Measurements from ENCODE around the gene FCSK.
"Not testable (repeated sequence)": the region's sequence is repeated elsewhere in the genome, so short reads cannot be mapped to it uniquely, and the experiment has no call there.

Gene FCSK

DNA sequence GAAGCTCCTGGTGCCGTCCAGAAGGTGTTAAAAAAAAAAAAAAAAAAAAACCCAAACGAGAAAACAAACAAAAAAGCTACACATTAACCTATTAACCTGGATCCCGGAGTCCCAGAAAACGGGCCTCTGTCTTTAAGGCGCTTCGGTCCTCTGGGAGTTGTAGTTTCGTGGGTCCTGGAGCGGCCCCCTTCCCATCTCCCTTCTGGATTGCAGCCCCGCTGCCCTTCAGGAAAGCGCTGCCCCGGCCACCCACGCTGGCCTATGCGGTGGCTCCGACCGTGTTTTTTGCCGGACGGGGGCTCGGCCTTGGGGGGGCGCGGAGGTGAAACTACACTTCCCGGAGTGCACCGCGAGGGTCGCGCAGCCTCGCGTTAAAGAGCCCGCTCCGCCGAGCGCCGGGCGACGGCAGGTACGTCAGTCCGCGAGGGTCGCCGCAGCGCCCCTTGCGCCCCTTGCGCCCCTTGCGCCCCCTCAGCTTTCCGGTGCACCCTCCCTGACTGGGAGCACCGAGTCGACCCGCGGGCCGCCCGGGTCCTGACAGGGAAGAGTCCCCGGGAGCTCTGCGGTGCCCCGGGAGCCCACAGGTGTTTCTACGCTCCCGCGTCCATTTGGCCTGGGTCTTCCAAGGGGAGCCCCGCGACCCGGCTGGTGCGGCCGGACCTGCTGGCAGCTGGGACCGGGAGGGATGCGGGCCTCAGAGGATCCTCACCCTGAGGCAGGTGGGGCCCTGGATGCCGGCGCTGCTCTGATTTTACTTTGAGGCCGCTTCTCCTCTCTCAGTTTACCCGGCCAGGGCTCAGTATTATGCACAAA lies at the start of gene FCSK:
FCSK (plus strand) TSS at position 374 of the 813 bp plus-strand sequence. CDS start 8,596 bp downstream, outside the sequence.
- peak; percentile 78 for DNase-seq (ENCODE audit: low spot score)

DNA sequence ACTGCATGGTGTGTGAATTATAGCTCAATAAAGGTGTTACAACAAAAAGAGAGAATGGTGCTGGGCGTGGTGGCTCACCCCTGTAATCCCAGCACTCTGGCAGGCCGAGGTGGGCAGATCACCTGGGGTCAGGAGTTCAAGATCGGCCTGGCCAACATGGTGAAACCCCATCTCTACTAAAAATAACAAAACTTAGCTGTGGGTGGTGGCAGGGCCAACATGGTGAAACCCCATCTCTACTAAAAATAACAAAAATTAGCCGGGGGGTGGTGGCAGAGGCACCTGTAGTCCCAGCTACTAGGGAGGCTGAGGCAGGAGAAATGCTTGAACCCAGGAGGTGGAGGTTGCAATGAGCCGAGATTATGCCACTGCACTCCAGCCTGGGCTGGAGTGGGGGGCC lies 48.3 kb upstream of the FCSK start:
- DNase-seq (ENCODE audit: low spot score): not testable (repeated sequence)

DNA sequence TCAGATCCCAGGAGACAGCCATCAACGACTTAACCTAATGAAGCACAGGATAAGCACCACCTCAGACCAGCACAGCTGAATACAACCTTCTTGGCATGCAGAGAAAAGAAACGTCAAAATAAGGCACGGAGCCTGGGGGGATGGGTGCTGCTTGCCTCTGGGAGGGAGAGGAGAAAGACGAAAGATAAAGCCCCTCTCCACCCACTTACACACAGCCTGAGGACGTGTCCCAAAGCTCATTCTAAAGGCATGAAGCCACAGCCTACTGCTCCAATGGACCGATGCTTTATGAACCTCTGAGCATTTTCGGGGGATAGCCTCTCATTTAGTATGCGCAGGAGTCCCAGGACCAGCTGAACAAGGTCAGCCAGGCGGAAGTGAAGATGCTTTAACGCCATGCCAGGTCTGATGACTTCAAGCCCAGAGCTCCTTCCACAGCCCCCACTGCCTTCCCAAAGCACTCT lies 46.6 kb upstream of the FCSK start:
- DNase-seq (ENCODE audit: low spot score): no peak

DNA sequence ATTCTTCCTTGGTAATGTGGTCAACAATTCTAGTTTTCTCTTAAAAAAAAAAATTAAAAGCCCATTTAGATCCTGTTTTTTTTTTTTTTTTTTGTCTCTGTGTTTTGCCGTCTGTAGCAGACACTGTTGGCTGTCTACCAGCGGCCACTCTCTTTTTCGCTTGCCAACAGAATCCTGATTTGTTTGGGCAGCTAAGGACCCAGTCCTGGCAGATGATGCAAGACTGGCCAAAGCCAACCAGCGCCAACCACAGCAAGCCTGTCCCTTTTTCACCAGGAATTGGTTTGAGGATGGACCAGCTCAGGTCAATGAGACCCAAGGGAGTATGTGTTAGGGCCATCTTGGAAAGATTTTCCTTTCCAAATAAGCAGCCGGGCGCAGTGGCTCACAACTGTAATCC lies 43.7 kb upstream of the FCSK start:
- DNase-seq (ENCODE audit: low spot score): no peak

DNA sequence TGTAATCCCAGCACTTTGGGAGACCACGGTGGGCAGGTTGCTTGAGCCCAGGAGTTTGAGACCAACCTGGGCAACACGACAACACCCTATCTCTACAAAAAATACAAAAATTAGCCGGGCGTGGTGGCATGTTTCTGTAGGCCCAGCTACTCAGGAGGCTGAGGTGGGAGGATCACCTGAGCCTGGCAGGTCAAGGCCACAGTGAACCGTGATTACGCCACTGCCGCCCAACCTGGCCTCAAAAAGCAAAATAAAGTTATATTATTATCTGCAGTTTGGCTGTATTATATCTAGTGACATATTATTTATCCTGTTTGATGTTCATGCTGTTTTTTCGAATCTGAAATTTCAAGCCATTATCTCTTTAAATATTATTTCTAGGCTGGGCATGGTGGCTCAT lies 42.0 kb upstream of the FCSK start:
- DNase-seq (ENCODE audit: low spot score): no peak

DNA sequence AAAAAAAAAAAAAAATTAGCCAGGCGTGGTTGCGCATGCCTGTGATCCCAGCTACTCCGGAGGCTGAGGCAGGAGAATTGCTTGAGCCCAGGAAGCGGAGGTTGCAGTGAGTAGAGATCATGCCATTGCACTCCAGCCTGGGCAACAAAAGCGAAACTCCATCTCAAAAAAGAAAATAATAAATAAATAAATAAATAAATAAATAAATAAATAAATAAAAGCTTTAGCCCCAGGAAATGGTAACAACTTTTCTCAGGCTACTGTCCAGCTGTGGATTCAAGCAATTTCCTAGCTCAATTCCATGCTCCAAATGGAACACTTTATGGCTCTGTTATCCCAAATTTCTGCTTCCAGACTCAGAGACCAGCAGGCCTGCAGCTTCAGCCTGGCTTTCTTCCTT lies 40.8 kb upstream of the FCSK start:
- not testable (repeated sequence) for DNase-seq (ENCODE audit: low spot score)

DNA sequence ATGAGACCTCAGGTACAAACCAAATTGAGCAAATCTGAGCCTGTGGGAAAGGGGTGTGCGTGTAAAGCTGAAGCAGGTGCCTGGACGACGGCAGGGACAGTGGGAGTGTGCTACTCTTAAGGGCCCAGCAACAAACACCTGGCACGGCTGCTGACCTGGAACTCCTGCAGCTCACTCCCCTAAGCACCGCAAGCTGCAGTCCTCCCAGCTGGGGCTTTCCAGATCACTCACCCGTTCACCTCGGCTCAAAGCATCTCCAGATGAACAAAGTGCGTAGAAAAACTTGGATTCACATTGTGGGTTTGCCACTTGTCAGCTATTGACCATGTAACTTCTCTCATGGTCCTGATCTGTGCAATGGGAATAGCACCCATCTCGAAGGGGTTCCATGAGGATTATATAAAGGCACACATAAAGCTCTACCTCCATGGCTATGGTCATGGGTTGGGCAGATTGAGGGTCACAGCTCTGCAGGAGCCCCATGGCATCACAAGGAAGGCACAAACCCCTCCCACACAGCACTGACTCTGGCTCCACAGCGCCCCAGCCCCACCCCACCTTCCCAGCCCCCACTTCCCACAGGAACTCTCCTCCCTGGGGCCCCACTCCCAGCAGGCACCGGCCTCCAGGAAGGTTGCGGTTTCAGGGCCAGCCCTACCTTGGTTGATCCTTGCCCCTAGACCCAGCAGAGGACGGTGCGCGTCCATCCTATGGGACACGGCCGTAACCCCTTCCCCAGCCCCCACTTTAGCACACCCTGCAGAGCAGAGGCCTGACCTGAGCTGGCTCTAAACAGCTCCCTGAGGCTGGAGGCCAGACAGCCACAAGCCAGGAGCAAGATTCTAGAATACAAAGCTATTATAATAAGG lies 37.4 kb upstream of the FCSK start:
- DNase-seq (ENCODE audit: low spot score): peak; percentile 81

DNA sequence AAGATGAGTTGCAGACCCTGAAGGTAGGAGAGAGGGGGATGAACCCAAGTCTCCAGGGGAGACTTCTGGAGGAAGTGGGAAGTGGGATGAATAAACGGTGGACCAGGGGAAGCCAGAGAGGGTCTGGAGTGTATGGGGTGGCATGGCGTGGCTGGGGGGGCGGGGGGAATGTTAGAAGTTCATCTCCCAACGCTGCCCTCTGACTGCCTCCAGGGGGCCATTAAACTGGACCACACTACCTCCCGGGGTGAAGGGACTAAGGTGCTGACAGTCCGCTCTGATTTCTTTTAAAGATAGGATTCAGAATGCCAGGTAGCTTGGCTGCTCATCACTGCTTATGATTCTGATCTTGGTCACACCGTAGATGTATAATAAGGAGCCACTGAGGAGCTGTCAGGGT lies 36.7 kb upstream of the FCSK start:
- no peak for DNase-seq (ENCODE audit: low spot score)

DNA sequence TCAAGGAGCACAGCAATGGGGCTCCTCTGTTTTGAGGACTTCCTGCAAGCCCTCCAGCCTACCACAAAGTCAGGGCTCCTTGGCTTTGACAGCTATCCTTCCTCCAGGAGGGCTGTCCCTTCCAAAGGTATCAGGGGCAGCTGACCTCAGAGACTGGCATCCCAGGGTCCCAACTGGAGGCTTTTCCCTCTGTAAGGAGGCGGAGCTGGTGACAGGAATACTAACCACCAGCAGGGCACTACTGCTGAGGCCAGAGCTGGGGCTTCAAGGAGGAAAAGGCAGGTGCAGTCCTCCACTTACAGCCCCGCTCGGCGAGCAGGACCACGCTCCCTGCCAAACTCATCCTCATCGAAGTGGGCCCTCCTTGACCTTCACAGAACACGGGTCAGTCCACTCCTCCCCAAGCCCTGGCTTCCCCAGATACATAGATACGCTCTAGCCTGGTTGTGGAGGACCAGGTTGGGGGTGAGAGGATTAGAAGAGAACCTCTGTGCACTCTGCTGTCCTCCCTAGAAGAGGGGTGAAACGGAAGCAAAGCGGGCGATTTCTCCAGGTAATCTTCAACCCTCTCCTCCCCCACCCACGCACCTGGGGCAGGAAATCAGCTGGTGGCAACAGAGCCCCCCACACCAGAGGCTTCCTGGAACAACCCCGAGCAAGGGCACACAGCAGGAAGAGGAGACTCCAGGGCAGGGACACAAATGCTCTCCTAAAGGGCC lies 36.0 kb upstream of the FCSK start:
- DNase-seq (ENCODE audit: low spot score): no peak

DNA sequence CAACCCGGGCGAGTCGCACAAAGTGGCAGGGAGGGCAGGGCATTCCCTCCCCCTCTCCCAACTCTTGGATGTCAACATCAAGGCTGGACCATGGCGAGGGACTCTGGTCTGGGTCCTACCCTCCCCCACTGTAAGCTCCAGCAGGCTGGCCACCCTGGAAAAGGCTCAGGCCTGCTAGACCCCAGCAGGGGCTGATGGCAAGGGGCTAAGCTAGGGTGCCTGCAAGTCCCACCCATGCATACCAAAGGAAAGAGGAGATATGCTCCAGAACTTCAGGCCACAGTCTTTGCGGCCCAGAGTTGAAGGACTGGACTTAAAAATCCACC lies 35.4 kb upstream of the FCSK start:
- DNase-seq (ENCODE audit: low spot score): no peak

DNA sequence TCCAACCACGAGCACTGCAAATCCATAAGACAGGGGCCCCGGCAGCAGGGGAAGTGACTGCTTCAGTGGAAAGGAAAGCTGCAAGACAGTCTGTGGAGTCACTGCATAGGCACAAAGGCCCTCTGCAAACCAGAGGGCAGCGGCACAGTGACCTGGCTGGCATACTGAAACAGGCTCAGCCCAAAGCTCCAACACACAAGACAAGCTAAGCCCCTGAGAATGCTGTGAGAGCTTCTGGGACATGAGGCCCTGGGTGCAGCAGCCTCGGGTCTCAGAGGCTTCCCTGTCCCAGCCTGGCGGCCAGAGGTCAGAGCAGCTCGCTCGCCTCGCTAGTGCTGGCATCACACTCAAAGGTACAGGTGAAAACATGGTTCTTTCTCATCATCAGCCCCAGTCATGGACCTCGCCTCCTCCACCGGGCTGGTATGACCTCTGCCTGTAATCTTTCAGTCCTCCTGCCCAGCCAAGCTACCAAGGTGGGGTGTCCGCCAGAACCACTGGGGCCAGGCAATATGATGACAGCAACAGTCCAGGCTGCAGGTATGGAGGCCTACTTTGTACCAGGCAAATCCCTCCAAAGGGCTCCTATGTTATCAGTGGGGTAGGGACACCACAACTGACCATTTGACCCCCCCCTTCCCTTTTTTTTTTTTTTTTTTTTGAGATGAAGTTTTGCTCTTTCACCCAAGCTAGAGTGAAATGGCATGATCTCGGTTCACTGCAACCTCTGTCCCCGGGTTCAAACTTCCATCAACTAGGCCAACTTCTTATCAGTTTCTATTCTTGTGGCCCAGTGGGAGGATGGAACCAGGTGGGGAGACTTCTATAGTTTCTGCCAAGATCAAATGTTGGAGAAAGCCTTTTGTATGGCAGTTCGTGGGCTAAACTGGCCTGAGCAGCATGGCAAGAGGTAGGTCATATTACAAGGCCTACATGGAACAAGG lies 34.7 kb upstream of the FCSK start:
- no peak for DNase-seq (ENCODE audit: low spot score)

DNA sequence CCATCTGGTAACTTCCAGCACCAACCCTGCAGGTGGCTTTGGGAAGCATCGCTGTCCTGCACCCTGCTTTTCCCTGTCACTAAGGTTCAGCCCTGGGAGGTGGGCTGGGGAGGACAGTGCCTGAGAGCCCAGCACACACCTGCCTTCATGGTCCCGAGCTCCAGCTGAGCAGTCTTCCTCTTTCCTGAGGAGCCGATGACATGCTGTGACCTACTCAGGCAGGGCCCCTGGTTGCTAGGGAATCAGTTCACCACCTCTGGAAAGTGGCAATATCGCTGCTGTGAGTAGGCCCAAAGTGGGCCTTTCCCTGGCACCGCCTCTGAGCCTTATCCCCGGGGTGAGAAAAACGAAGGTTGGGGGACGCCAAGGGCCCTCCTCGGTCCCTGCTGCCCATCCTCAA lies 33.4 kb upstream of the FCSK start:
- DNase-seq (ENCODE audit: low spot score): no peak

DNA sequence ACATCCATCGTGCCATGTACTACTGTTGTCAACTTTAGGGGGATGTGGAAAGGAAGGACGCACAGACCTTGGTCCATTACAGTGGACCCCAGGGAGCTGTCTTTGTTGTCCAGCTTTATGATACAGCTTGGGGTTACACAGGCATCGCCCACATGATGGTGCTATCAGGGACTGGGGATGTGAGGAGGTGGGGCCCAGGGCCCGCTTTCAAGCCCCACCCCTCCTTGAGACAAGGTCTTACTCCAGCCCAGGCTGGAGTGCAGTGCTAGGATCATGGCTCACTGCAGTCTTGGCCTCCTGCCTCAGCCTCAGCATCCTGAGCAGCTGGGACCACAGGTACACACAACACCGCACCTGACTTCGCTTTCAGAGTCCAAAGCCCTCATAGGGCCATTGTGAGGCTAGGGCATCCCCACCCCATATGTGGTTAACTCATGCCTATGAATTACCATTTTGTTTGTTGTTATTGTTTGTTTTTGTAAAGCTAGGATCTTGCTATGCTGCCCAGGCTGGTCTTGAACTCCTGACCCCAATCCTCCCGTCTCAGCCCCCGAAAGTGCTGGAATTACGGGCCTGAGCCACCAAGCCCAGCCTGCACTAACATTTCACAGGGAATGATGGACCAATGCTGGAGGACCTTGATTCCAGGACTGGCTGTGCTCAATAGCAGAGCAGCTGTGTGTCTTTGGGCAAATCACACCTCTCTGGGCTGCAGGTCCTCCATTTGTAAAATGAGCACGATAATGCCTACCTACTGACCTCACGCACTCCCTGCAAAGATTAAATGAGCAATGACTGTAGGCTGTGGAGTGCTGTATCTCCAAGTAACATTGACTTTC lies 32.7 kb upstream of the FCSK start:
- DNase-seq (ENCODE audit: low spot score): no peak

DNA sequence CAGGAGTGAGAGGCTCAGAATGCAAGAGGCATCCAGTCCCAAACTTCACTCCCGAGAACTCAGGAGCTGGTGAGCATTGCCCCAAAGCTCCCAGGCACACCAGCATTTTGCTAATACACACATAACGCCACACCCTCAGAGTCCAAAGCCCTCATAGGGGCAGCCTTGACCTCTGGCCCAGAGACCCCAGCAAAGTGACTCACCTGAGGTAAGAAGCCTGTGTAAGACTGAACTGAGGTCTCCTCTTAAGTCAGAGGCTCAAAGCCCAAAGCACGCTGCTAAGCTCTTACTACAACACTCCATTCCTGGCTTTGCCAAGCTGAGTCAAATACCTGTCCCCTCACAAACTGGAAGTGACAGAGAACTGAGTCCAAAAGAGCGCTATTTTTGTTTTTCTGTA lies 31.9 kb upstream of the FCSK start:
- no peak for DNase-seq (ENCODE audit: low spot score)

DNA sequence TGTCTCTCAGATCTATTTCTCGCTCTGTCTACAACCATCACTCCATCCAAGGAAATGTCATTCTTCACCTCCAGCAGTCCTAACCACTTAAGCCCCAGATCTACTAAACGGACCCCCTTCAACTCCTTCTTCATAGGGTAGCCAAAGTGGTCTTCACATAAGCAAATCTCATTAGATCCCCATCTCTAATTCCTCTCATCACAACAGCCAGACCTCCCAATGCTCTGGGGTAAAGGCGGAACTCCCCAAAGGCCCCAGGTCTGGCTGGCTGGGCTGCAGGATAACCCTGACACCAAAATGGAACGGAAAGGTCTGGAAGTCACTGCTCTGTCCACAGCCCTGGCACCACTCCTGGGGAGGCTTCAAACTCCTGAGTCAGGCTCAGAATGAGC lies 26.6 kb upstream of the FCSK start:
- no peak for DNase-seq (ENCODE audit: low spot score)

DNA sequence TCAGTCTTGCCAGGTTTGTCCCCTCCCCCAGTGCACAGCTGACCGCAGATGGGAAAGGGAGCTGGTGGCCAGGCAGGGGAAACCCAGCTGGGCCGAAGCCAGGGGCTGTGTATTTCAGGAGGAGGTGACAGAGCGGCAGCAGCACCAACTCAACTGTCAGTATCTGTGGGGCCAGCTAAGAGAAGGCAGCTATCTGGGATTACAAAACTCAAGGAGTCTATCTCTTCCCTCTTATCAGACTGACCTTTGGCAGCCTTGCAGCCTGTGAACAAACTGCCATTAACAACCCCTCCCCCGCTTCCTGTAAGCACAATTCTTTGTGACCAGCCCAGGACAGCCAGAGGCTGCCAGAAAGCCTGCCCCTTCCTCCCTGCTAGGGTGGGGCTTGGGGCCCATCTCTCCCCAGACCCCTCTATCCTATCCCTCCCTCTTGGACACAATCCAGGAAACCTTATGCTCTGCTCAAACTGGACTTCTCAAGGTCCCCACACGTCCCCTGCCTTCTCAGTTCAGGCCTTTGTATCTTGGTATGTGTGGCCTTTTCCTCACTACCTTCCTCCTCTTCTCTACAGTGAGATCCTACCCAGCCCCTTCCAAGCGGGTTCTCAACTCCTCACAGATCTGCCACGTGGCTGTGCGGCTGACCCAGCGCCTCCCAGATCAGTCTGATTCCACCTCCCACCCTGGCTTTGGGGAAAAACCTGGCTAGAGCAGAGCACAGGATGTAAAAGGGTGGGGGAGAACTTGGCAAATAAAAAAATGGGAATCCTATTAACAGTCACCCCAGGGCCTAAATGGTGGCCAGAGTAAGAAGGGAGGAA lies 26.0 kb upstream of the FCSK start:
- DNase-seq (ENCODE audit: low spot score): peak; percentile 44

DNA sequence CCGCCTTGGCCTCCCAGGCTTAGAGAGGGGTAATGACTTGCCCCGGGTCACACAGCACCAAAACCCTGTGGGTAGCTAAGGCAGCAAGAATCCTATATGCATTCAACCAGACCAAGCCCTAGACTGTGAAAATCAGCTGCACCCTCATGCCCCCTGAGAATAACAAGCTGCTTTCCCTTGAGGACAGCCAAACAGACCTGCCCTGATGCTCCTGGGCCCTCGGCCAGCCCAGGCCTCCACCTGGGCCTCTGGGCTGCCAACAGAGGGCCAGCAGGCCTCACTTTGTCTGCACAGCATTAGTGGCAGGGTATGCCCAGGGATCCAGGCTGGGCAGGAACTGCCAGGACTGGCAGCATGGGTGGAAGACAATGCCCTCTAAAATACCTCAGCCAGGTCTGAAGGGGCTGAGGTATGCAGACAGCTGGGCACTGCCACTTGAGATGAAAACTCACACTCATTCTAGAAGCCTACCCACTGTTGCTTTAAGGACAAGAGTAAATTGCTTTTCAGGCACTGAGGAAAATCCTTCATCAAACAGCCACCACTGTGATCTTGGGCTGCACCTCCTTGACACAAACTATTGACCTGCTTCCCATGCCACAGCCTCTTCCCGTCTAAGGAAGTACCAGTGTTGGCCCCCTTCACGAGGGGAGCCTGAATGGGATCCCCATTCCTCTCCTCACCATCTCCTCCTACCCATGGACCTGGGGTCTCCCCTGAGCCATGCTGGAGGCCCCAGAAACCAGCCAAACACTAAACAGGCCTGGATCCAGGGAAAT lies 24.3 kb upstream of the FCSK start:
- peak; percentile 83 for DNase-seq (ENCODE audit: low spot score)

DNA sequence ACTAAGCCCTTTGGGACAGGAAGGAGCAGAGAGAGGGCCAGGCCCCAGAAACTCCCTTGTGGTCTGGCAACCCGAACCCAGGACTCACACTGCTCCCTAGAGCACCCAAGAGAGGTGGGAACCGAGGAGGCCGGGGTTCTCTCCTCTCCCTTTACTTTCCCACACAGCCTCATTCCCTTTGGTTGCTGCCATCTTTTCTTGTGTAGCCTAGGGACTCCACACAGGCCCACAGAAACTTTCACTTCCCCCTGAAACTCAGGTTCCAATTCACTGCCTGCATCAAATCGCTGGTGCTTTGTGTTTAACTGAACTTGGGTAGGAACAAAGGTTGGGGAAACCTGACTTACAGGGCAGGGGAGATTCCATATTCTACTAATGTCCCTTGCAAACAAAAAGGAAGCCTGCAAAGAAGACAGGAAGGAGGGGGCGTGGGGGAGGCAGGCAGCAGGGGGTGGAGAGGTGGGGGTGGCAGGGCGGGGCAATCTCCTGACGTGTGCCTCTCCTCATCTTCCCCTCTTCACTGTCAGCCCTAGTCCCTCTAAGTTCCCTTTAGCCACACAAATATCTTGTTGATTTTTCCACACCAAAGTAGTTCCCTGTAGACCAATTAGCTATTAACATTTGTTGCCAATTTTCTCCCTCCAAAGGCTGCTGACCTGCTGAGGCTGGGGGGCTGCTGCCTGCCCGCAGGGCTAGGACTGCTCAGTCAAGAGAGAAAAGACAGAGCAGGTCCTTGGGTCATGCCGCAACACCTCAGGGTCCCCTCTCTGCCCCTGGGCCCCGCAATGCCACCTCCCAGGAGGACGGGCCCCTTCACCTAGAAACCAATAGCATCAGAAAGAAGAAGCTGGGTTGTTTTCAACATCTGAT lies 23.5 kb upstream of the FCSK start:
- peak; percentile 96 for DNase-seq (ENCODE audit: low spot score)

Measured in NAMALWA (cell line).